Endothelial cell (in vitro differentiated cells): ENCODE results near the gene IGSF11. TPM values are rescaled to one million over a fixed set of nuclear protein-coding genes. Genes with fewer than 3 reads are reported as not detected.

Source experiments
- DNase-seq: peaks from one replicate; pipeline ENCODE4 v3.0.0; 2021; ENCODE audit warnings: low spot score
- H3K27ac Mint-ChIP-seq: one replicate; pipeline ENCODE4 v1.8.0; 2021; ENCODE audit warnings: mixed read lengths, inconsistent platforms; ENCODE audit not compliant: unreplicated experiment
- H3K27me3 Mint-ChIP-seq: one replicate; pipeline ENCODE4 v1.8.0; 2021; ENCODE audit warnings: mild to moderate bottlenecking, moderate library complexity, mixed read lengths, inconsistent platforms; ENCODE audit not compliant: unreplicated experiment
- H3K36me3 Mint-ChIP-seq: one replicate; pipeline ENCODE4 v1.8.0; 2021; ENCODE audit warnings: mild to moderate bottlenecking, low read depth, mixed read lengths, inconsistent platforms; ENCODE audit not compliant: unreplicated experiment
- H3K4me1 Mint-ChIP-seq: one replicate; pipeline ENCODE4 v1.8.0; 2021; ENCODE audit warnings: mild to moderate bottlenecking, mixed read lengths, inconsistent platforms; ENCODE audit not compliant: unreplicated experiment
- H3K4me3 Mint-ChIP-seq: one replicate; pipeline ENCODE4 v1.8.0; 2021; ENCODE audit warnings: mild to moderate bottlenecking, mixed read lengths, inconsistent platforms; ENCODE audit not compliant: unreplicated experiment
- H3K9me3 Mint-ChIP-seq: one replicate; pipeline ENCODE4 v1.8.0; 2021; ENCODE audit warnings: mixed read lengths, inconsistent platforms; ENCODE audit not compliant: unreplicated experiment
- total RNA-seq: library from RNA; stranded (reverse); fragmentation: NEBNext Ultra II Directional; extraction: Animal tissue kit (Norgen Biotek cat#: 25700); gene quantifications from one replicate; pipeline ENCODE4 v1.2.1, GENCODE V29; 2021; ENCODE audit not compliant: unreplicated experiment
- TF ChIP-seq, protein P1 (sequence below): fragments of 200-600 bp; sonication (generic); IDR thresholded peaks from one replicate; pipeline ENCODE4 v1.5.0; 2021; ENCODE audit warnings: antibody characterized with exemption; ENCODE audit not compliant: unreplicated experiment

Gene IGSF11
- total RNA-seq, 1 donor from 2014 or later = 0.18 TPM

- DNase-seq = no peak
- no peak overlapping the region for H3K27ac Mint-ChIP-seq
- TF ChIP-seq, protein P1, sequence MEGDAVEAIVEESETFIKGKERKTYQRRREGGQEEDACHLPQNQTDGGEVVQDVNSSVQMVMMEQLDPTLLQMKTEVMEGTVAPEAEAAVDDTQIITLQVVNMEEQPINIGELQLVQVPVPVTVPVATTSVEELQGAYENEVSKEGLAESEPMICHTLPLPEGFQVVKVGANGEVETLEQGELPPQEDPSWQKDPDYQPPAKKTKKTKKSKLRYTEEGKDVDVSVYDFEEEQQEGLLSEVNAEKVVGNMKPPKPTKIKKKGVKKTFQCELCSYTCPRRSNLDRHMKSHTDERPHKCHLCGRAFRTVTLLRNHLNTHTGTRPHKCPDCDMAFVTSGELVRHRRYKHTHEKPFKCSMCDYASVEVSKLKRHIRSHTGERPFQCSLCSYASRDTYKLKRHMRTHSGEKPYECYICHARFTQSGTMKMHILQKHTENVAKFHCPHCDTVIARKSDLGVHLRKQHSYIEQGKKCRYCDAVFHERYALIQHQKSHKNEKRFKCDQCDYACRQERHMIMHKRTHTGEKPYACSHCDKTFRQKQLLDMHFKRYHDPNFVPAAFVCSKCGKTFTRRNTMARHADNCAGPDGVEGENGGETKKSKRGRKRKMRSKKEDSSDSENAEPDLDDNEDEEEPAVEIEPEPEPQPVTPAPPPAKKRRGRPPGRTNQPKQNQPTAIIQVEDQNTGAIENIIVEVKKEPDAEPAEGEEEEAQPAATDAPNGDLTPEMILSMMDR = no peak
Observed at GRCh38 chr3:119015942-119016341, 18.7 kb downstream of the IGSF11 start.

DNA sequence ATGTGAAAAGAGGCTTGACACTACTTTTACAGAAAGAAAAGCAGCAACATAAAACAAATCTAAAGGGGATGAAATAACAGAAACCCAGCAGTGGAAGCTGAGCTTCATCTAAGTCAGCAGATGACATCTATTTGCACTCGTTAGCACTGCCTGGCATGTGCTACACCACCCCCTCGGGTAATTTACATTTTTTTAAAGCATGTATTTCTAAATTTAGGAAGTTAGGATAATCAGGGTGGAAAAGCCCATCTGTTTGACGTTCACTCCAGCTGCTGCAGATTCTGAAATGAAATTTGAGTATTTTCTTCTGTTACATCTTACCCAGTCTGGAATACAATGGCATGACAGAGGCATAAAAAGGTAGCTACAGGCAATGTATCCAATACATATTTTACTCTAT lies 20.7 kb downstream of the IGSF11 start:
- Mint-ChIP-seq H3K9me3 (no peaks in the 10 kb centered on the region), H3K27me3 (no peaks in the 10 kb centered on the region), H3K4me1 (no peaks in the 10 kb centered on the region), H3K4me3 (no peak overlapping the region), H3K27ac (no peak overlapping the region), H3K36me3 (no peaks in the 10 kb centered on the region)
- no peak for DNase-seq
- TF ChIP-seq, protein P1 = no peak

More at GRCh38 chr3:119015942-119016341, 18.7 kb downstream of the IGSF11 start:
- Mint-ChIP-seq H3K27me3 (peaks cover 1% of the 10 kb centered on the region), H3K36me3 (no peaks in the 10 kb centered on the region), H3K4me3 (no peak overlapping the region), H3K9me3 (no peaks in the 10 kb centered on the region), H3K4me1 (no peaks in the 10 kb centered on the region)

- TF ChIP-seq, protein P1 = no peak
- DNase-seq = no peak
- H3K4me1 Mint-ChIP-seq = no peaks in the 10 kb centered on the region
- no peak overlapping the region for H3K4me3 Mint-ChIP-seq
- H3K27me3 Mint-ChIP-seq = peaks cover 1% of the 10 kb centered on the region
- H3K9me3 Mint-ChIP-seq = peaks cover 6% of the 10 kb centered on the region
- H3K36me3 Mint-ChIP-seq = no peaks in the 10 kb centered on the region
- no peak overlapping the region for H3K27ac Mint-ChIP-seq
Observed at GRCh38 chr3:119011528-119011927, 23.1 kb downstream of the IGSF11 start.

DNA sequence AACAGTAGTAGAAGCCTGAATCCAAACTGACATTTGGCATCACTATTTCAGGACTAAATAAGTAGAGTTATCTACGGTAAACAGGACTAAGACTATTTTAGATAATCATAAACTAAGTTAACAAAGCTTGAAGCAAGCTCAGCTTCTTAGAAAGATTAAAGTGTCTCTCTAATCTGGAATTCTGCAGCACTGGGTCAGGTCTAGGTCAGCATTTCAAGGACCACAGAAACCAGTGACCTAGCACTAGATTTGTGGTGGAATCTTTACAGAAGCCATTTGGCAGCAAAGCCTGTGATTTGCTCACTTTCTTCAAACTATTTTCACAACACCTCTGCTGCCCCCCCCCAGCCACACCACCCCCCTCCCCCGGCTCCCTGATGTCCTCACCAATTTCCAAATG lies 37.5 kb downstream of the IGSF11 start:
- TF ChIP-seq, protein P1 = no peak
- DNase-seq = no peak
- Mint-ChIP-seq H3K36me3 (no peaks in the 10 kb centered on the region), H3K4me1 (no peaks in the 10 kb centered on the region), H3K27ac (no peak overlapping the region), H3K9me3 (no peaks in the 10 kb centered on the region), H3K27me3 (no peaks in the 10 kb centered on the region), H3K4me3 (no peak overlapping the region)

GRCh38 chr3:118991775-118992174 lies 42.9 kb downstream of the IGSF11 start:
- Mint-ChIP-seq H3K27me3 (no peaks in the 10 kb centered on the region), H3K4me1 (no peaks in the 10 kb centered on the region), H3K36me3 (no peaks in the 10 kb centered on the region), H3K4me3 (no peak overlapping the region), H3K27ac (no peak overlapping the region), H3K9me3 (no peaks in the 10 kb centered on the region)
- TF ChIP-seq, protein P1 = no peak
- DNase-seq = no peak
